ENCODE data around the gene NNT. TPM values are rescaled to one million over a fixed set of nuclear protein-coding genes. Genes with fewer than 3 reads are reported as not detected.

Gene NNT
- total and polyA plus RNA-seq, 9 of the 15 experiments (the other 6 are each of a cell fraction or from before 2014, with no cell fraction given): 21.9 to 68.6 (median 42.2) TPM

GRCh38 chr5:43602461-43603343 is at the start of gene NNT (continued):
- TF ChIP-seq RBFOX2 (IDR thresholded peaks at IDR 0.05; ENCODE audit: low read depth, low read length) (peak; percentile 88), SNAPC5 (CRISPR knock-in tag; IDR thresholded peaks at IDR 0.05) (no peak), PHB (CRISPR knock-in tag; IDR thresholded peaks at IDR 0.05) (no peak), RBBP5 (IDR thresholded peaks at IDR 0.05; ENCODE audit: borderline replicate concordance, insufficient read depth, low read length, poor library complexity, severe bottlenecking) (peak; percentile 96), BRD4 (IDR thresholded peaks at IDR 0.05) (peak; percentile 76; the same call in 1 of the 2 replicates), ZNF408 (CRISPR knock-in tag; IDR thresholded peaks at IDR 0.05; ENCODE audit: low read depth) (no peak), ZNF57 (CRISPR knock-in tag; IDR thresholded peaks at IDR 0.05) (no peak), E2F3 (CRISPR knock-in tag; IDR thresholded peaks at IDR 0.05) (no peak), NBN (IDR thresholded peaks at IDR 0.05; ENCODE audit: low read depth) (no peak), KAT8 (IDR thresholded peaks at IDR 0.05; ENCODE audit: low read depth) (no peak), ZFP36 (IDR thresholded peaks at IDR 0.05; ENCODE audit: low read depth, low read length, partially characterized antibody) (no peak), ZNF384 (IDR thresholded peaks at IDR 0.05; ENCODE audit: low read depth, low read length) (no peak), KLF6 (CRISPR knock-in tag; IDR thresholded peaks at IDR 0.05; ENCODE audit: borderline replicate concordance) (0 out of 2 replicates have a peak, but pooled peaks have one; percentile 23), ZKSCAN3 (CRISPR knock-in tag; IDR thresholded peaks at IDR 0.05) (no peak), THAP12 (CRISPR knock-in tag; IDR thresholded peaks at IDR 0.05) (peak; percentile 70; the same call in 1 of the 2 replicates), SMARCA4 (IDR thresholded peaks at IDR 0.05) (no peak; the same call in 1 of the 2 replicates), CHCHD3 (CRISPR knock-in tag; IDR thresholded peaks at IDR 0.05) (no peak), MAZ (CRISPR knock-in tag; conservative IDR thresholded peaks at IDR 0.05 in 1 of 2, IDR thresholded peaks at IDR 0.05 in 1 of 2) (peak; percentile 75 to 84), ATF7 (IDR thresholded peaks at IDR 0.05) (0 out of 2 replicates have a peak, but pooled peaks have one; percentile 15), NR3C1 (CRISPR knock-in tag; IDR thresholded peaks at IDR 0.05) (peak; percentile 79; the same call in 1 of the 2 replicates), HMG20A (CRISPR knock-in tag; conservative IDR thresholded peaks at IDR 0.05) (no peak), HDAC1 (IDR thresholded peaks at IDR 0.05) (peak in 1 of 2 experiments; percentile 66; a peak in 2 of 4 replicates), BRF2 (IDR thresholded peaks at IDR 0.05; ENCODE audit: borderline replicate concordance, insufficient read depth, insufficient read length) (no peak), MXD1 (CRISPR knock-in tag; IDR thresholded peaks at IDR 0.05; ENCODE audit: borderline replicate concordance, poor library complexity, severe bottlenecking) (no peak)

All from K562 (cell line).